Measurements from ENCODE around the gene TP53TG5.

The TP53TG5 gene

GRCh38 chr20:45405571-45406259 lies 27.6 kb upstream of the TP53TG5 start:
- no peak for DNase-seq (ENCODE audit: low spot score)

GRCh38 chr20:45404438-45404837 lies 26.3 kb upstream of the TP53TG5 start:
- DNase-seq (ENCODE audit: low spot score), result no peak

DNA sequence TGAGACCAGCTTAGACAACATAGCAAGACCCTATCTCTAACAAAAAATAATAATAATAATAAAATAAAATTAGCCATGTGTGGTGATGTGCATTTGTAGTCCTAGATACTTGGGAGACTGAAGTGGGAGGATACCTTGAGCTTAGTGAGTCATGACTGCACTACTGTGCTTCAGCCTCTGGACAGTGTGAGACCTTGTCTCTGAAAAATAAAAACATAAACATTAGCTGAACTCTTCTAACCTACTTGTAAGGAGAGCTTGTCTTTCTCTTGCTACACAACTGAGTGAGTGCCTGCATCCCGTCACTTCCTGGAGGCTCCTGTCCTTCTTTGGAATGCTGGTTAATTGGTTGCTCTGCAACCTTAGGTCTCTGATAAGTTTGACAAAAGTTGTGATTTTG lies 24.8 kb upstream of the TP53TG5 start:
- no peak for DNase-seq (ENCODE audit: low spot score)

GRCh38 chr20:45400346-45401031 lies 22.4 kb upstream of the TP53TG5 start:
- DNase-seq (ENCODE audit: low spot score), result no peak

DNA sequence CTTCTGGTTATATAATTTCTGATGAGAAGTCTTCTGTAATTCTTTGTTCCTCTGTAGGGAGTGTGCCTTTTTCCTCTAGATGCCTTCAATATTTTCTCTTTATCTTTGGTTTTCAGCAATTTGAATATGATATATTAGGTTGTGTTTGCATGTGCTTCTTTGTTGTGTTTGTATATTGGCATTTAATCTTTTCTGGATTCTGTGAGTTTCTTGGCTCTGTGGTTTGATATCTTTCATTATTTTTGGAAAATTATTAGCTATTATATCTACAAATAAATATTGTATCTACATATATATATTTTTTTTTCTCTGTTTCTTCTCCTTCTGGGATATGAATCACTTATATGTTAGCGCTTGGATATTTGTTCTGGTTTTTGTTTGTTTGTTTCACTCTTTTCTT lies 20.9 kb upstream of the TP53TG5 start:
- no peak for DNase-seq (ENCODE audit: low spot score)

GRCh38 chr20:45395114-45395415 lies 16.9 kb upstream of the TP53TG5 start:
- DNase-seq (ENCODE audit: low spot score), result no peak

DNA sequence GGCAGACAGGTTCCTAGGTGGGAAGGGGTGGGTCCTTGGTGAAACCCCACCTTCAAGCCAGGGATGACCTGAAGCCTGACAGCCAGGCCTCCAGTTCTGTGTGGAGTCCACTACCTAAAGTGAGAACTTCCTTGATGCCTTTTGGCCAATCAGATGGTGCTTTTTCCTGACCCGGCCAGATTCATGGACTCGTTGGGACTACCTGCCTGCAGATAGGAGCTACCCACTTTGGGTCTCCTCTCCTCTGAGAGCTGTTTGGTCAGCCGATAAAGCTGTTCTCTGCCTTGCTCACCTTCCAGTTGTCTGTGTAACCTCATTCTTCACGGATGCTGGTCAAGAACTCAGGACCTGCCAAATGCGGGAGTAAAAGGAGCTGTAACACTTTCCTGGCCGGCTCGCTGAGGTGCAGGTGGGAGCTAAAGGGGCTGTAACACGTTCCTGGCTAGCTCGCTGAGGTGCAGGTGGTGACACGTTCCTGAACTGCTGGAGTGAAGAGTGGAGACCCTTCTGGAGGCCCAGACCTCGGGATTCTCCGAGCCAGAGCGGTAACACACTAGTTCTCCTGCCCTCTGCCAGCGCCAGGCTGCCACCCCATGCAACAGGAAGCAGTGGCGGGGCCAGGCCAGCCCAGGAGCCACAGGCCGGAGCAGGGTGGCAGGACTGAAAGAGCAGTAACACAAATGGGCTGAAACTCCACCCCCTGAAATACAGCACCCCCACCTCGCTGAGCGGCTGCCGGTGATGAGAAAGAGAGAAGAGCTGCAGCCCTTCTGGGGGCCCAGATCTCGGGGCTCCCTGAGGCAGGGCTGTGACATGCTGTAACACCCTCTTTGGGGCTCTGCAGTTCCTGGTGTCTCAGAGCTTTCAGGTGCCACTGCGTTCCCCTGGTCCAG lies 16.3 kb upstream of the TP53TG5 start:
- DNase-seq (ENCODE audit: low spot score), result no peak

DNA sequence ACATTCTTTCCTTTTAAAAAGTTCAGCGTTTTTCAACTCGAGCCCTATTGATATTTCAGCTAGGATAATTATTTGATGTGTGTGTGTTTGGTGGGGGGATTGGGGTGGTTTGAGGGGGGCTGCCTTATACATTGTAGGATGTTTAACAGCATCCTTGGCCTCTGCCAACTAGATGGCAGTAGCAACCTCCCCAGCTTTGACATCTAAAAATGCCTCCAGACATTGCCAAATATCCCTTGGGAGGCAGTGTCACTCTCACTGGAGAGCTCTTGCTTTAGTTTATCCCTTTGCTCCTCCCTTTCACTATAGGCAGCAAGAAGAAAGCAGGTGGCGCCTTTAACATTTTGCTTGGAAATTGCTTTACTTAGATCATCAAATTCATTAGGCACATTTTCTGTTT lies 14.6 kb upstream of the TP53TG5 start:
- no peak for DNase-seq (ENCODE audit: low spot score)

DNA sequence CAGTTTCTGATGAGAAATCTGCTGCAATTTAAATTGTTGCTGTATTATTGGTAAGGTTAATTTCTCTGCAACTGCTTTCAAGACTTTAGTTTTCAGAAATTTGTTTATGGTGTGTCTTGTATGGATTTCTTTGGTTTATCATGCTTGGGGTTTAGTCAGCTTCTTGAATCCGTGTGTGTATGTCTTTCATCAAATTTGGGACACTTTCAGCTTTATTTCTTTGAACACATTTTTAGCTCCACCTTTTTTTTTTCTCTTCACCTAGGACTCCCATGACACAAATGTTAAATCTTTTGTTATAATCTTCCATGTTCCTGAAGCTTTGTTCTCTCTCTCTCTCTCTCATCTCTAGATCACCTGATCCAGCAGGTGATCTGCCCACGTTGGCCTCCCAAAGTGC lies 13.4 kb upstream of the TP53TG5 start:
- no peak for DNase-seq (ENCODE audit: low spot score)

DNA sequence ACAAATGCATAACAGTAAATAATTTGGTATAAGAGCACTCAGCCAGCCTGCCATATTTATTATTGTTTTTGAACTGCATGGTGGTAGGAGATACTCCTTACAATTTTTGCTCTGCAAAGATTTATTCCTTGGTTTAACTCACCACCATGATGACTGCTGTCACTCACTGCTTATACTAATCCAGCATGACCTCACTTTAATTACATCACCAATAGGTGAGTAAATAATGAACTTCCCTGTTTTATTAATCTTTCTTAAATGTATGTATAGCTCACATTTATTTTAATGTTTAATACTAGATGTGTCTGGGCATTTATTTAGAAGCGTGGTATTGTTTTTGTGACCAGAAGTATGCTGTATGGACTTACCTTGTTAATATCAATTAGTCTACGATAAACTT lies 12.8 kb upstream of the TP53TG5 start:
- no peak for DNase-seq (ENCODE audit: low spot score)

- DNase-seq (ENCODE audit: low spot score), result no peak
These were observed 9.1 kb upstream of the TP53TG5 start for GRCh38 chr20:45387274-45387673.

- no peak for DNase-seq (ENCODE audit: low spot score)
These were observed 856 bp downstream of the TP53TG5 start for GRCh38 chr20:45377269-45377668.

DNA sequence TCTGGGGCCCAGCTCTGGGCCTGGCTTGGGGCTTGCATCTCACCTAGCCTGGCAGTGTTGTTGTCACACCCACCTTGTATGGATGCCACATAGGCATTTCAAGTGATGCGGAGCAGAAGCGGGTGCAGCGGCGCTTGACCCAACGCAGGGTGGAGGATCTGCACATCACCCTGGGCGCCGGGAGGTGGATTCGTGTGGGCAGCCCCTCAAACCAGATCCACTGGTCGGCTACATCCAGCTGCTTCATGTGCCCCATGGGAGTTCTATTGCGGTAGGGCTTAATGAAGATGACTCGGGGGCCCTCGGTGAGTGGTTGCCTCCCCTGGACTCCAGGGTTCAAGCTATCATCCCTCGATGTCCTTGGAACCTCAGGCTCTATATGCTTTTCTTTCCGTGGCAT lies 3.2 kb downstream of the TP53TG5 start:
- no peak for DNase-seq (ENCODE audit: low spot score)

DNA sequence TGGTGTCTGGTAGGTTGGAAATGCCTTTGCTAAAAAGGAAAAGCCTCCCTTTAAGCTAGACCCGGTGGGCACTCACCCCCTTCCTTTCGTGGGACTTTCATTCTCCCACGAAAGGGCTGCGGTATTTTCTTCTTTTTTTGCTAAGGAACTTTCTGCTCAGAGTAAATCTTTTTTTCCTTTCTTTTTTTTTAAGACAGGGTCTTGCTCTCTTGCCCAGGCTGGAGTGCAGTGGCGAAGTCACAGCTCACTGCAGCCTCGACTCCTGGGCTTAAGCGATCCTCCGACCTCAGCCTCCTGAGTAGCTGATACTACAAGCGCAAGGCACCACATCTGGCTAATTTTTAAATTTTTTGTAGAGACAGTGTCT lies 4.0 kb downstream of the TP53TG5 start:
- no peak for DNase-seq (ENCODE audit: low spot score)

DNA sequence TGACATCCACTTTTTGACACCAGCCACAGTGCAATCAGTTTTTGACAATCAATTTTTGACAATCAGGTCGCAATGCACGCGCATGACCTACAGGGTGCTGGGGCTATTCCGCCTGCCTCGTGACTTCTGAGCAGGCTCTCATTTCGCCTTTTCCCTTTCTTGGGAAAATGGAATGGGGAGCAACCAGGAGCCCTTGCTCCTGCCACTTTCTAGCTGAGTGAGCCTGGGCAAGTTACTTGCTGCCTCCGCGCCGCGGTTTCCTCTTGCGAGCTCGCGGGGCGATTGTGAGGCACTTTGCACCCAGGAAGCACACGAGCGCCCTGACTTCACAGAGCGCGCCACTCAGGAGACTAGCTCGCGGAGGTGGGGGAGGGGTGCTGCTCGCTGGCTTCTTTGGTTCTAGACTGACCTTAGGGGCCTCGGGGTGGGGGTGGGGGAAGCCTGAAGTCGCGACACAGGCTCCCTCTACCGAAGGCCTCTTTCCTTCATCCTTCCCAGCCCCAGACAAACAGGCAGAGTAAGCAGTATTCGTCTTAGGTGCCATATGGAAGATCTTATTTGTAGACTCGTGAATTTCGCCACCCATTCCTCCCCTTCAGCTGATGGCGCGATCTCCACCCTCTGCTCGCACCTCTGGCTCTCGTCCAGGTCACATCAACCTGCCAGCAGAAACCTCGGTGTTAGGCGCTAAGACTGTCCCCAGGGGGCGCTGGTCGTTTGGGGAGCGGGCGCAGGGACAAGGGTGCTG lies 4.6 kb downstream of the TP53TG5 start:
- DNase-seq (ENCODE audit: low spot score), result no peak

- DNase-seq (ENCODE audit: low spot score), result no peak
These were observed 5.3 kb downstream of the TP53TG5 start for GRCh38 chr20:45372646-45373352.

DNA sequence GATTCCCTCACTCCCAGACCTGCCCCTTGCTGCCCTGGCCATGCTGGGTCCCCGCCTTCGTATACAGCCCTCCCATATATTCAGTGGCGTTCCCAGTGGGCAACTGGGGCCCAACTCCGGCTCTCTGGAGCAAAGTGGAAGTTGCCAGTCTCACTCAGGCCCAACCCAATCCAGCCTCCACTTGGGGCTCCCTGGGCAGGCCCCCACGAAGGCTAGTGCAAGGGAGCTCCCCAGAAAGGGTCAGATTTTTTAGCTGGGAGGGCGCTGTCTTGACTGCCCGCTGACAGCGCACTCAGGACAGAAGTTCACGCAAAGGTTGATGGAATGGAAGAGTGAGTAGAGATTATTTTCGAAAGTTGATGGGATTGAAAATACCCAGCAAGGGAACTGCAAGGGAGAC lies 5.9 kb downstream of the TP53TG5 start:
- no peak for DNase-seq (ENCODE audit: low spot score)

DNA sequence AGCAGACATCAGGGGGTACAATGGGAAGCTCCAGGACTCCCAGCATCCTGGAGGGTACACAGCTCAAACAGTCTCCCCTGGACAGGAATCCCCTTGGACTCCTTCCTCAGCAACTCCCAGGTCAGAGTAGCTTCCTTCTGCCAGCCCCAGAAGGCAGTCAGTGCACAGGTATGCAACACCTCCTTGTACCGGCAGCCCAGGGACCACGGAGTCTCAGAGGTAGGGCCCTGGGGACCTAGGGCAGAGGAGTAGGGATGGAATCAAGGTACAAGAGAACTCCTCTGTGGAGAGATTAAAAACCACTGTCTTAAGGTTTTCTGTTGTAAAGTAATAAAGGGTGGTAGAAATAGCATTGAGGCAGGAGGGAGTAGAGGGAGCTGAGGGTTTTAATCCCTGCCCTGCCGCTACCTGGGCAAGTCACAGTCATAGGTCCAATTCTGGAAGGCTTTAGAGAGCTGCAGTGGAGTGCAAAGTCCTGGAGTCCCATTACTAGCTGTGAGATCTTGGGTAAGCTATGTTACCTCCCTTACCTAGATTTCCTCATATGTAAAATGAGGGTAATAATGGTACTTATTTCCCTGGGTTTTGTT lies 7.5 kb downstream of the TP53TG5 start:
- no peak for DNase-seq (ENCODE audit: low spot score)

- DNase-seq (ENCODE audit: low spot score), result no peak
These were observed 9.7 kb downstream of the TP53TG5 start for GRCh38 chr20:45368221-45368980.

DNA sequence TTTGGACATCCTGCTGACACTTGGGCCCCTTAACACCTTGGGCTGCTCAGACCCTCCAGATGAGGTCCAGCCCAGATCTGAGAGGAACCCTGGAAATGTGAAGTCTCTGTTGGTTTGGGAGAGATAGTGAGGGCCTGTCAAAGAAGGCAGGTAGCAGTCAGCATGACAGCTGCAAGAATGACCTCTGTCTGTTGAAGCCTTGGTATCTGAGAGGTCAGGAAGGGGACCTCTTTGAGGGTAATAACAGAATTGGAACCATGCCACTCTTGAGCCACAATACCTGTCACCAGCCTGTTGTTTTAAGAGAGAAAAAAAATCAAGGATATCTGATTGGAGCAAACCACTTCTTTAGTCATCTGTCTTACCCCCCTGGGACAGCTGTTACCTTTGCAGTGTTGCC lies 11.0 kb downstream of the TP53TG5 start:
- no peak for DNase-seq (ENCODE audit: low spot score)

GRCh38 chr20:45366631-45367030 lies 11.5 kb downstream of the TP53TG5 start:
- DNase-seq (ENCODE audit: low spot score), result no peak

All from left forelimb (tissue), 1 donor.